GM19025 (cell line): ENCODE results near the gene ADCYAP1.

Experiments
- ATAC-seq: cut with Tn5 transposase; IDR thresholded peaks from one replicate; pipeline ENCODE4 v1.9.1; 2021; ENCODE audit warnings: mild to moderate bottlenecking, low read depth, moderate library complexity; ENCODE audit not compliant: unreplicated experiment

ADCYAP1 gene

DNA sequence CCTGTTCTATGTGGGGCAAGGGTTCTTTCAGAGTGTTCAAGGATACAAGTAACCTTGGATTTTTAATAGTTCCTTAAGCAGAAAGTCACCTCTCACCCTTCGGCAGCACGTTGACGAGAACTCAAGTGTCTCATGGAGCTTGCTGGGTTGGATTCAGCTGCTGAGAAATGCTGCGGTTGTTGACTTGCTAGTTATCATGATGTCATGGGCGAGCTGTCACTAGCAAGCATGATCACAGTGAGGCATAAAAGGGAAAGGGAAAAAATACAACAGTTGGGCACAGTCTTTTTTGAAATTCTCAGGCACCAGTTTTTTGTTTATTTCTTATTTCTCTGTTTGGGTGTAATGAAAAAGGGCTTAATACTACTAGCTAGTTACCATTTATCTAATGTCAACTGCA is 53.2 kb downstream of the ADCYAP1 start:
- ATAC-seq = no peak

DNA sequence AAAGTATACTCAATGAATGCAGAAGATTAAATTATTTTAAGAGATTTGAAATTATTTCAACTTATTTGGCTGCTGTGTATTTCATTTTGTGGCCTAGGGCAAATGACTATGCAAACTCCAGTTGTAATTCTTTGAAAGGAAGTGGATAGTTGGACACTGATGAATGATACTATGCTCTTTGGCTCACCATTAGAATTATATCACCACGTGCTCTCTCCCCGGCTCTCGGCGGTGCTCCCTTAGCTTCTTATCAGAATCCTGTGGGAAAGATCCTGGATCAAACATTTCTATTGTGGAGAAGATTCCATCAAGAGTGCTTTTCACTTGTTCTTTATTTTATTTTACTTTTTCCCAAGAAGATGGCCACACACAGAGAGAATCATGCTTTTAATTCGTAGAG is 55.2 kb downstream of the ADCYAP1 start:
- ATAC-seq = no peak
